ENCODE measurements around the gene FADS6.

DNA sequence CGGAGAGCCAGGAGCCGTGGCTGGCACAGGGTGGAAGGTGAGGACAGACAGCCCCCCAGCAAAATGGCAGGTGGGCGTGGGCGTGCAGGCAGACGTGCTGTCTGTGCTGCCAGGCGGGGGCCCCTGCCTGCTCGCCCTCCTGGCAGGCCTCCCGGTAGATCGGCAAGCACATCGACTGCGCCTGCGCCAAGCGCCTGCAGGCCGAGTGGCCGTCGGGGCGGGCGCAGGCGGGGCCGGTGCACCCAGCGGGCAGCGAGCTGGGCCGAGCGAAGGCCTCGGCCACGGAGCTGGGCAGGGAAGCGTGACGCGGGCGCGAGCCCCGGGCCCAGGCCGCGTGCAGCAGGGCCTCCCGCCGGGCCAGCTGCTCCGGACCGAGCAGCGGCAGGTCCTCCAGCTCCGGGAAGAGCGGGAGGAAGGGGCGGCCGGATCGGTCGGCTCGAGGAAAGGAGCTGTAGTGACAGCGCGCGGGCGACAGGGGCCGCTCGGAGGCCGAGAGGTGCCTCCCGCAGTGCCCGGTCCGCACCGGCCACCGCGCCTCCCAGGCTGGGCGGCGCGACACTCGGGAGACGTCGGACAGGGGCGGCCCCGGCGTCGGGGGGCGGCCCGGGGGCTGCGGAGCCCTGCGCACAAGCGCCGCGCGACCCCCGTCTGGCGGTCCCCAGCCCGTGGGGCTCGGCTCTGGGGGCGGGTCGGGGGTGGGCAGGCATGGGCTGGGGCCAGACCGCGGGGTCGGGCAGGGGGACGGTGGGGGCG is 50.7 kb downstream of the FADS6 start:
- TF ChIP-seq, protein P1, sequence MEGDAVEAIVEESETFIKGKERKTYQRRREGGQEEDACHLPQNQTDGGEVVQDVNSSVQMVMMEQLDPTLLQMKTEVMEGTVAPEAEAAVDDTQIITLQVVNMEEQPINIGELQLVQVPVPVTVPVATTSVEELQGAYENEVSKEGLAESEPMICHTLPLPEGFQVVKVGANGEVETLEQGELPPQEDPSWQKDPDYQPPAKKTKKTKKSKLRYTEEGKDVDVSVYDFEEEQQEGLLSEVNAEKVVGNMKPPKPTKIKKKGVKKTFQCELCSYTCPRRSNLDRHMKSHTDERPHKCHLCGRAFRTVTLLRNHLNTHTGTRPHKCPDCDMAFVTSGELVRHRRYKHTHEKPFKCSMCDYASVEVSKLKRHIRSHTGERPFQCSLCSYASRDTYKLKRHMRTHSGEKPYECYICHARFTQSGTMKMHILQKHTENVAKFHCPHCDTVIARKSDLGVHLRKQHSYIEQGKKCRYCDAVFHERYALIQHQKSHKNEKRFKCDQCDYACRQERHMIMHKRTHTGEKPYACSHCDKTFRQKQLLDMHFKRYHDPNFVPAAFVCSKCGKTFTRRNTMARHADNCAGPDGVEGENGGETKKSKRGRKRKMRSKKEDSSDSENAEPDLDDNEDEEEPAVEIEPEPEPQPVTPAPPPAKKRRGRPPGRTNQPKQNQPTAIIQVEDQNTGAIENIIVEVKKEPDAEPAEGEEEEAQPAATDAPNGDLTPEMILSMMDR (IDR thresholded peaks at IDR 0.05): peak; percentile 94
- TF ChIP-seq, protein P2, sequence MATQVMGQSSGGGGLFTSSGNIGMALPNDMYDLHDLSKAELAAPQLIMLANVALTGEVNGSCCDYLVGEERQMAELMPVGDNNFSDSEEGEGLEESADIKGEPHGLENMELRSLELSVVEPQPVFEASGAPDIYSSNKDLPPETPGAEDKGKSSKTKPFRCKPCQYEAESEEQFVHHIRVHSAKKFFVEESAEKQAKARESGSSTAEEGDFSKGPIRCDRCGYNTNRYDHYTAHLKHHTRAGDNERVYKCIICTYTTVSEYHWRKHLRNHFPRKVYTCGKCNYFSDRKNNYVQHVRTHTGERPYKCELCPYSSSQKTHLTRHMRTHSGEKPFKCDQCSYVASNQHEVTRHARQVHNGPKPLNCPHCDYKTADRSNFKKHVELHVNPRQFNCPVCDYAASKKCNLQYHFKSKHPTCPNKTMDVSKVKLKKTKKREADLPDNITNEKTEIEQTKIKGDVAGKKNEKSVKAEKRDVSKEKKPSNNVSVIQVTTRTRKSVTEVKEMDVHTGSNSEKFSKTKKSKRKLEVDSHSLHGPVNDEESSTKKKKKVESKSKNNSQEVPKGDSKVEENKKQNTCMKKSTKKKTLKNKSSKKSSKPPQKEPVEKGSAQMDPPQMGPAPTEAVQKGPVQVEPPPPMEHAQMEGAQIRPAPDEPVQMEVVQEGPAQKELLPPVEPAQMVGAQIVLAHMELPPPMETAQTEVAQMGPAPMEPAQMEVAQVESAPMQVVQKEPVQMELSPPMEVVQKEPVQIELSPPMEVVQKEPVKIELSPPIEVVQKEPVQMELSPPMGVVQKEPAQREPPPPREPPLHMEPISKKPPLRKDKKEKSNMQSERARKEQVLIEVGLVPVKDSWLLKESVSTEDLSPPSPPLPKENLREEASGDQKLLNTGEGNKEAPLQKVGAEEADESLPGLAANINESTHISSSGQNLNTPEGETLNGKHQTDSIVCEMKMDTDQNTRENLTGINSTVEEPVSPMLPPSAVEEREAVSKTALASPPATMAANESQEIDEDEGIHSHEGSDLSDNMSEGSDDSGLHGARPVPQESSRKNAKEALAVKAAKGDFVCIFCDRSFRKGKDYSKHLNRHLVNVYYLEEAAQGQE (IDR thresholded peaks at IDR 0.05; ENCODE audit: insufficient read depth in 1 of 2, low read depth in 2 of 2, low read length in 1 of 2): no peak

Data from Panc1 (cell line).